ENCODE data around the gene MYRFL.
"Not testable (repeated sequence)": the region's sequence is repeated elsewhere in the genome, so short reads cannot be mapped to it uniquely, and the experiment has no call there.

Gene MYRFL

DNA sequence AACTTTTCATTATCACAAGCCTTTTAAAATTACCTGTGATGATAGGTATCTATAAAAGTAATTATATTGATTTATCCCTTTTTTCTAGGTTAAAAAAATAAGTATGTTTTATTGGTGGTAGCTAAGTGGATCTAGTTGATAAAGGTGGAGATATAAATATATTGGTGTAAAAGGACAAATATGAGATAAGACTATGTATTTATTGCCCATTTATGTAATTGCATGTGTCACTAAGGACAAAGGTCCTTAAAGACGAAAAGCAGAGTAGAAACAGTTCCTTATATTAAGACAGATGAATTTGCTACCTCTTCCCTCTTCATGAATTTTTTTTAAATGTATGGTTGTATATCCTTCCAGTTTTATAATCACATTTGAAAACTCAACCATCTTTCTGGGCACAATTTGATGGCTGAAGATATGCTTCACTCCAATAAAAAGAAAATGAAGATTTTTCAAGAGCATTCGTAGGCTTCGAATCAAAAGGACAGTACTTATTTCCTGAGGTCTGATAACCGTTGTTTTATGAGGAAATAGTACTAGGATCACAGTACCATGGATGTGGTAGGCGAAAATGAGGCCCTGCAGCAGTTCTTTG is at the start of gene MYRFL:
Gene MYRFL, plus strand, starts transcription at position 262 of the 595 bp plus-strand sequence. Its CDS starts 291 bp downstream, at position 553.
- TF ChIP-seq ZNF70 (CRISPR knock-in tag; IDR thresholded peaks at IDR 0.05), result no peak
- peak; percentile 97 for TF ChIP-seq ISL1 (CRISPR knock-in tag; IDR thresholded peaks at IDR 0.05)
- TF ChIP-seq TCF4 (CRISPR knock-in tag; IDR thresholded peaks at IDR 0.05; ENCODE audit: borderline replicate concordance), result 0 out of 2 replicates have a peak, but pooled peaks have one; percentile 22
- TF ChIP-seq, protein P1, sequence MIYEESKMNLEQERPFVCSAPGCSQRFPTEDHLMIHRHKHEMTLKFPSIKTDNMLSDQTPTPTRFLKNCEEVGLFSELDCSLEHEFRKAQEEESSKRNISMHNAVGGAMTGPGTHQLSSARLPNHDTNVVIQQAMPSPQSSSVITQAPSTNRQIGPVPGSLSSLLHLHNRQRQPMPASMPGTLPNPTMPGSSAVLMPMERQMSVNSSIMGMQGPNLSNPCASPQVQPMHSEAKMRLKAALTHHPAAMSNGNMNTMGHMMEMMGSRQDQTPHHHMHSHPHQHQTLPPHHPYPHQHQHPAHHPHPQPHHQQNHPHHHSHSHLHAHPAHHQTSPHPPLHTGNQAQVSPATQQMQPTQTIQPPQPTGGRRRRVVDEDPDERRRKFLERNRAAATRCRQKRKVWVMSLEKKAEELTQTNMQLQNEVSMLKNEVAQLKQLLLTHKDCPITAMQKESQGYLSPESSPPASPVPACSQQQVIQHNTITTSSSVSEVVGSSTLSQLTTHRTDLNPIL (CRISPR knock-in tag; IDR thresholded peaks at IDR 0.05; ENCODE audit: low read depth), result 0 out of 2 replicates have a peak, but pooled peaks have one; percentile 26
- ATAC-seq, result no peak

DNA sequence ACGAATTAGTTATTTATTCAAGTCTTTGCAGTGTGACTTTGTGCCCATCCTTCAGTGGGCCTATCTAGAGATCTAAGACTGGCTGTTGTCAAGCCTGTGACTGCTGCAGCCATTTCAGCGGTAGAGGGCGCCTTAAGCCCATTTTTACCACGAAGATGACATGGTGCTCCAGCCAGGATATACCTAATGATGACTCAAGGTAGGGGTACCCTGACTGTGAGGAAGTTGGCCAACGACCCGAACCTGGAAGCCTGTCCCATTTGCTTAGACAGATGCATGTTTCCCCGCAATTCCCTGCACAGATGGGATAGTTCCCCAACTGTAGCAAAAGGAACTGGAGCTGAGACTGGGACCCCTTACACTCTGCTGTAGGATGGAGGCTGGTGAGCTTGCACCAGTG is 45.1 kb upstream of the MYRFL start:
- ATAC-seq, result peak; percentile 66
- TF ChIP-seq ZNF70 (CRISPR knock-in tag; IDR thresholded peaks at IDR 0.05), result no peak
- no peak for TF ChIP-seq ZC3H10 (CRISPR knock-in tag; IDR thresholded peaks at IDR 0.05)
- TF ChIP-seq ZNF565 (CRISPR knock-in tag; conservative IDR thresholded peaks at IDR 0.05; ENCODE audit: low read depth), result no peak

DNA sequence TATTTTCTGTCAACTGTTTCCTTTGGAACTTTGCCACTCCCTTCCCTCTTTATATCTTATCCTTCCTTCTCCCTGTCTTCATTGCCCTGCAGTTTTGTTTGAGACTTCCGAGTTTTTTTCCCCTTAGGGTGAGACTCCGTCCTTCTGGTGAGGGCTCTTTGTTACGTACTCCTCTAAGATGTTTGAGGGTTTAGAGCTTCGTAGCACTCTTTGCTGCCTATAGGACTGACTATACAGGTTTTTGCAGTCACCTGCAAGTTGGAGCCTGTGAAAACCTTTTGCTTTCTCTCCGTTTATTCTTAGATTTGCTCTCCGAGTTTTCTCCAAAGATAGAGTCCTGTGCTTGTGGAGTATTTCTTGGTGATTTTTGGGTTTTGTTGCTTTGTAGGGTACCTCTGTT is 41.7 kb upstream of the MYRFL start:
- TF ChIP-seq, protein P1 (CRISPR knock-in tag; IDR thresholded peaks at IDR 0.05; ENCODE audit: low read depth), result no peak
- TF ChIP-seq OSR1 (CRISPR knock-in tag; IDR thresholded peaks at IDR 0.05) (no peak), BACH2 (CRISPR knock-in tag; IDR thresholded peaks at IDR 0.05; ENCODE audit: borderline replicate concordance) (no peak)
- no peak for ATAC-seq

DNA sequence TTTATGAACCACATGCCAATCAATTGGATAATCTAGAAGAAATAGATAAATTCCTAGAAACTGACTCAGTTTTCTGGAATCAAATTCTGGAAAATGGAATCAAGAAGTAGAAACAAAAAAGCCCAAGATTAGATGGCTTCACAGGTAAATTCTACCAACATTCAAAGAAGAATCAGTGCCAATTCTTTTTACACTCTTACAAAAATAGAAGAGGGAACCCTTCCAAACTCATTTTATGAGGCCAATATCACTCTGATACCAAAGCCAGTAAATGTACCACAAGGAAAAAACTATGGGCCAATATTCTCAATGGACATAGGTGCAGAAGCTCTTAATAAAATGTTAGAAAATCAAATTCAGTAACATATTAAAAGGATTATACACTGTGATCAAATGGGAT is 35.7 kb upstream of the MYRFL start:
- ATAC-seq, result no peak
- TF ChIP-seq, protein P2, sequence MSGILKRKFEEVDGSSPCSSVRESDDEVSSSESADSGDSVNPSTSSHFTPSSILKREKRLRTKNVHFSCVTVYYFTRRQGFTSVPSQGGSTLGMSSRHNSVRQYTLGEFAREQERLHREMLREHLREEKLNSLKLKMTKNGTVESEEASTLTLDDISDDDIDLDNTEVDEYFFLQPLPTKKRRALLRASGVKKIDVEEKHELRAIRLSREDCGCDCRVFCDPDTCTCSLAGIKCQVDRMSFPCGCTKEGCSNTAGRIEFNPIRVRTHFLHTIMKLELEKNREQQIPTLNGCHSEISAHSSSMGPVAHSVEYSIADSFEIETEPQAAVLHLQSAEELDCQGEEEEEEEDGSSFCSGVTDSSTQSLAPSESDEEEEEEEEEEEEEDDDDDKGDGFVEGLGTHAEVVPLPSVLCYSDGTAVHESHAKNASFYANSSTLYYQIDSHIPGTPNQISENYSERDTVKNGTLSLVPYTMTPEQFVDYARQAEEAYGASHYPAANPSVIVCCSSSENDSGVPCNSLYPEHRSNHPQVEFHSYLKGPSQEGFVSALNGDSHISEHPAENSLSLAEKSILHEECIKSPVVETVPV (CRISPR knock-in tag; IDR thresholded peaks at IDR 0.05), result no peak
- no peak for TF ChIP-seq ZNF8 (CRISPR knock-in tag; IDR thresholded peaks at IDR 0.05)
- no peak for TF ChIP-seq GLIS3 (CRISPR knock-in tag; IDR thresholded peaks at IDR 0.05)
- no peak for TF ChIP-seq SNAI2 (CRISPR knock-in tag; IDR thresholded peaks at IDR 0.05)
- TF ChIP-seq TOX (CRISPR knock-in tag; IDR thresholded peaks at IDR 0.05; ENCODE audit: borderline replicate concordance), result no peak
- no peak for TF ChIP-seq TCF4 (CRISPR knock-in tag; IDR thresholded peaks at IDR 0.05; ENCODE audit: borderline replicate concordance)
- TF ChIP-seq ZC3H10 (CRISPR knock-in tag; IDR thresholded peaks at IDR 0.05), result no peak
- TF ChIP-seq ISL1 (CRISPR knock-in tag; IDR thresholded peaks at IDR 0.05), result no peak
- TF ChIP-seq PPARA (CRISPR knock-in tag; IDR thresholded peaks at IDR 0.05; ENCODE audit: borderline replicate concordance), result no peak

DNA sequence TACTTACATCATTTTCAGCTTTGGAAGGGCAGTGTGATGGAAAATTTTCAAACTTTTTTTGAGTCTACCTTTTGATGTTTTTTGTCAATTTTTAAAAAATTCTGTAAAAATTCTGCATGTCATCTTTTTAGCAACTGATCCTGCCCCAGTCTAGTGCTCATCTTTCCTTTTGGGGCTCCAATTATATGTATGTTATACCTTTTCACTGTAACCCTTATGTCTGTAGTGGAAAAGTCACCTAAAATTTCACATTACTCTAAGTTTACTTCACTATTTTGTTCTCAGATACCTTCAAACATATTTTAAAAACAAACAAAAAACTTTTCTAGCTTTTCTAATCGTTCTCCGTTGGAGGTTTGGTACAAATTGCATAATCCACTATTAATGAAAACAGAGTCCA is 32.5 kb upstream of the MYRFL start:
- TF ChIP-seq, protein P3, sequence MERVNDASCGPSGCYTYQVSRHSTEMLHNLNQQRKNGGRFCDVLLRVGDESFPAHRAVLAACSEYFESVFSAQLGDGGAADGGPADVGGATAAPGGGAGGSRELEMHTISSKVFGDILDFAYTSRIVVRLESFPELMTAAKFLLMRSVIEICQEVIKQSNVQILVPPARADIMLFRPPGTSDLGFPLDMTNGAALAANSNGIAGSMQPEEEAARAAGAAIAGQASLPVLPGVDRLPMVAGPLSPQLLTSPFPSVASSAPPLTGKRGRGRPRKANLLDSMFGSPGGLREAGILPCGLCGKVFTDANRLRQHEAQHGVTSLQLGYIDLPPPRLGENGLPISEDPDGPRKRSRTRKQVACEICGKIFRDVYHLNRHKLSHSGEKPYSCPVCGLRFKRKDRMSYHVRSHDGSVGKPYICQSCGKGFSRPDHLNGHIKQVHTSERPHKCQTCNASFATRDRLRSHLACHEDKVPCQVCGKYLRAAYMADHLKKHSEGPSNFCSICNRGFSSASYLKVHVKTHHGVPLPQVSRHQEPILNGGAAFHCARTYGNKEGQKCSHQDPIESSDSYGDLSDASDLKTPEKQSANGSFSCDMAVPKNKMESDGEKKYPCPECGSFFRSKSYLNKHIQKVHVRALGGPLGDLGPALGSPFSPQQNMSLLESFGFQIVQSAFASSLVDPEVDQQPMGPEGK (CRISPR knock-in tag; IDR thresholded peaks at IDR 0.05; ENCODE audit: borderline replicate concordance), result no peak
- TF ChIP-seq TOX (CRISPR knock-in tag; IDR thresholded peaks at IDR 0.05; ENCODE audit: borderline replicate concordance), result no peak
- TF ChIP-seq ZC3H10 (CRISPR knock-in tag; IDR thresholded peaks at IDR 0.05), result no peak
- no peak for TF ChIP-seq ZNF70 (CRISPR knock-in tag; IDR thresholded peaks at IDR 0.05)
- TF ChIP-seq ZFP30 (CRISPR knock-in tag; IDR thresholded peaks at IDR 0.05), result no peak
- no peak for TF ChIP-seq ZNF565 (CRISPR knock-in tag; conservative IDR thresholded peaks at IDR 0.05; ENCODE audit: low read depth)
- TF ChIP-seq ESRRG (CRISPR knock-in tag; IDR thresholded peaks at IDR 0.05), result no peak
- TF ChIP-seq, protein P1 (CRISPR knock-in tag; IDR thresholded peaks at IDR 0.05; ENCODE audit: low read depth), result no peak
- TF ChIP-seq BACH2 (CRISPR knock-in tag; IDR thresholded peaks at IDR 0.05; ENCODE audit: borderline replicate concordance), result no peak
- no peak for TF ChIP-seq RARB (CRISPR knock-in tag; IDR thresholded peaks at IDR 0.05)
- TF ChIP-seq ISL1 (CRISPR knock-in tag; IDR thresholded peaks at IDR 0.05), result no peak
- ATAC-seq, result no peak

DNA sequence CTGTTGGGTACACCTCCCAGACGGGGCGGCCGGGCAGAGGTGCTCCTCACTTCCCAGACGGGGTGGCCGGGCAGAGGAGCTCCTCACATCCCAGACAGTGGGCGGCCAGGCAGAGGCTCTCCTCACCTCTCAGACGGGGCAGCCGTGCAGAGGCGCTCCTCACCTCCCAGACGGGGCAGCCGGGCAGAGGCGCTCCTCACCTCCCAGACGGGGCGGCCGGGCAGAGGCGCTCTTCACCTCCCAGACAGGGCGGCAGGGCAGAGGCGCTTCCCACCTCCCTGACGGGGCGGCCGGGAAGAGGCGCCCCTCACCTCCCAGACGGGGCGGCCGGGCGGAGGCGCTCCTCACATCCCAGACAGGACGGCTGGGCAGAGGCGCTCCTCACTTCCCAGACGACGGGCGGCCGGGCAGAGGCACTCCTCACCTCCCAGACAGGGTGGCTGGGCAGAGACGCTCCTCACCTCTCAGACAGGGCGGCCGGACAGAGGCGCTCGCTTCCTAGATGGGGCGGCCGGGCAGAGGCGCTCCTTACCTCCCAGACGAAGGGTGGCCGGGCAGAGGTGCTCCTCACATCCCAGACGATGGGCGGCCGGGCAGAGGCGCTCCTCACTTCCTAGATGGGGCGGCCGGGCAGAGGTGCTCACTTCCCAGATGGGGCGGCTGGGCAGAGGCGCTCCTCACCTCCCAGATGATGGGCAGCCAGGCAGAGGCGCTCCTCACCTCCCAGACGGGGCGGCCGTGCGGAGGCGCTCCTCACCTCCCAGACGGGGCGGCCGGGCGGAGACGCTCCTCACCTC is 17.7 kb upstream of the MYRFL start:
- ATAC-seq, result not testable (repeated sequence)
